Right ventricle myocardium inferior (tissue), 1 donor: ENCODE measurements around the gene SAMD10. TPM values are rescaled to one million over a fixed set of nuclear protein-coding genes. Genes with fewer than 3 reads are reported as not detected.
"Not testable (repeated sequence)": the region's sequence is repeated elsewhere in the genome, so short reads cannot be mapped to it uniquely, and the experiment has no call there.

Experiments
- ATAC-seq: fragments of 200-7000 bp; cut with Tn5 transposase; one replicate; pipeline ENCODE4 v1.9.1; 2020; ENCODE audit warnings: mild to moderate bottlenecking, moderate library complexity
- DNase-seq: peaks from one replicate; pipeline ENCODE4 v3.0.0; 2021; ENCODE audit errors: missing footprints
- intact Hi-C: fragments of 100-400 bp; cut with DNase I; formaldehyde crosslinking; loops from one replicate; pipeline ENCODE4 v1.11.0; 2022
- total RNA-seq: library from RNA; stranded (reverse); fragmentation: NEBNext Ultra II Directional; extraction: Animal tissue kit (Norgen Biotek cat#: 25700); gene quantifications from one replicate; pipeline ENCODE4 v1.2.1, GENCODE V29; 2021
- donor health status: DM: no; HTN: yes; CAD: no; lungs with severe emphysema.

Gene SAMD10
- total RNA-seq, 1 donor from 2014 or later: 5.7 TPM

DNA sequence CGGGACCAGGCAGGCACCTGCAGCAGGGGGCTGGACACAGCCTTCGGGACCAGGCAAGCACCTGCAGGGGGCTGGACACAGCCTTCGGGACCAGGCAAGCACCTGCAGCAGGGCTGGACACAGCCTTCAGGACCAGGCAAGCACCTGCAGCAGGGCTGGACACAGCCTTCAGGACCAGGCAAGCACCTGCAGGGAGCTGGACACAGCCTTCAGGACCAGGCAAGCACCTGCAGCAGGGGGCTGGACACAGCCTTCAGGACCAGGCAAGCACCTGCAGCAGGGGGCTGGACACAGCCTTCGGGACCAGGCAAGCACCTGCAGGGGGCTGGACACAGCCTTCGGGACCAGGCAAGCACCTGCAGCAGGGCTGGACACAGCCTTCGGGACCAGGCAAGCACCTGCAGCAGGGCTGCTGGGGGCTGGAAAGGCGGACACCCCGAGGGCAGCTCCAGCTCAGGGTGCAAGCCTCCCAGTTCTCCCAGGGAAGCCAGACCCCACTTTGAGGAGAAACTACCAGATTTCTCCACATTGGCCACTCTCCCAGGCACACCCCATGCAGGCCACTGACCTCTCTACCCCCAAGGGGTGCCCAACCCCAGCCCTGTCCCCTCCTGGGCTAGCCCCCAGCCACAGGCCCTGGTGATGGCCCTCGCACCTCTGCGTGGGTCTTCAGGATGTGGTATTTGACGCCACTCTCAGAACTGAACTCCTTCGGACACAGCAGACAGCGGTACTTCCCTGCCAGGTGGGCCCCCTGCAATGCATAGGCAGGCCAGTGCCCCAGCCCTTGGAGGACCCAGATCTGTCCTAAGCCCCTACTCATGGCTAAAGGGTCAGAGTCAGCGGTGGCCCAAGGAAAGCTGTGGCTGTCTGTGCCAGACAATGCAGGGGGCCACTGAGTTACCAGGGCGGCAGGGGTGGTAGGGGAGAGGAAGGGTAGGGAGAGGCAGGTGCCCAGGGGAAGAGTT lies 18.5 kb downstream of the SAMD10 start:
- ATAC-seq, intact Hi-C loops: not testable (repeated sequence)
- peak; percentile 27 for DNase-seq

DNA sequence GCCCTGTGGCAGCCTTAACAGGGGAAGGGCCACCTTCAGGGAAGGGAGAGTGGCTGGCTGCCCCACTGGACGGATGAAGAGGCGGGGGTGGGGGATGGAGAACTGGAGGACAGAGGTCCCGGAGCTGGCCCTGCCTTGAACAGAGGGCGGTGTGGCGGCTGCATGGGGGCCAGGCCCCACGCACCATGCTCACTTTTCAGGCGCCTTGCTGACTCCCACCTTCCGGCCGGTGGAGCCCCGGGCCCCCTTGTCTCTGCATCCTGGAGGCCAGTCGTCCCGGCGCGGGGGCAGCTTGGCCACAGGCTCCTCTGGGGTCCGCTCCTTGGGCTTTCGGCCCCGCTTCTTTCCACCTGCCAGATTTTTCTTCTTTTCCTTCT lies 19.8 kb downstream of the SAMD10 start:
- no peak for ATAC-seq
- intact Hi-C loops: no loop called here
- no peak for DNase-seq

DNA sequence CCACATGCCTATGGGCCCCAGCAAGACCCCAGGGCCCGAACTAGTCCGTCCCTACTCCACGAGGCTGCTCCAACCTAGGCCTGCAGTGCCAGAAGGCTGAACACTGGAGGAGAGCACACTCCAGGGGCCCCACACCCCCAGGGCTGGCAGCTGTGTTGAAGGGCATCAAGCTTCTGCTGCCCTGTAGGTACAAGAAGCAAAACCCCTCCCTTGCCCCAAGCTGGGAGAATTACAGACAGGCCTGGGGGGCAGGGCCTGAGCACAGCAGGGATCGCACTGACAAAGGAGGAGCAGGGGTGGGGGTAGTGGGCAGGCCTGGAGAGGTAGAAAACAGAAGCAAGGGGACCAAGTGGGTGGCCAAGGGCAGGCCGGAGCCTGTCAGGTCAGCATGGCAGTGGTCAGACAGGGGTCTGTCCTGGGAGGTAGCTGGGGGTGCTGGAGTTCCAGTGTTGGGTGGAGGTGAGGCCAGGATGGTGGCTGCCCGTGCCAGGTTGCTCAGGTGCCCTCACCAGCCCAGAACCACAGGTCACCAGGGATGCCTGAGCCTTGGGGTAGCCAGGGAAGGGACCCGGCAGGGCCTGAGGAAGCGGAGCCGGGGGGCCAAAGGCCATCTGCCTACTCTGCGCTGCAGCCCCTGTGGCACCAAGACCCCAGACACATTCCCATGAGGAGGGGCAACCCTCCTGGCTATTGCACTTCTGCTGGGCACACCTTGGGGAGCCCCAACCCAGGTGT lies 20.3 kb downstream of the SAMD10 start:
- DNase-seq (no peak), ATAC-seq (no peak)
- intact Hi-C loops: no loop called here

DNA sequence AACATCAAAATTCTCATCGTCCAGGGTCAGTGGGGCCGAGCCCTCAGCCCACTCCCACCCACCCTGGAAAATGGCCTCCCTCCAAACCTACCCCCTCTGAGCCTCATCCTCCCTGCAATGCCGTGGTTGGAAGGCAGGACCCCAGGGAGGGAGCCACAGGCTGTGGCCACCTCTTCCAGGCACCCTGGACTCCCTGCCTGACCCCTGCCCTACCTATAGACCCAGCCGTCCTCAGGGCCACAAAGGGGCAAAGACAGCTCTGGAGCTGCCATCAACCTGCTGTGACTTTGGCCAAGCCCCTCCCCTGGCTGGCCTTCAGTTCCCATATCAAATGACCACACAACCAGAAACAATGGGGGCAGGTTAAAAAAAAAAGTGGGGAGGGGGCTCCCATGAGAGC lies 21.0 kb downstream of the SAMD10 start:
- intact Hi-C loops: no loop called here
- ATAC-seq: no peak
- no peak for DNase-seq

DNA sequence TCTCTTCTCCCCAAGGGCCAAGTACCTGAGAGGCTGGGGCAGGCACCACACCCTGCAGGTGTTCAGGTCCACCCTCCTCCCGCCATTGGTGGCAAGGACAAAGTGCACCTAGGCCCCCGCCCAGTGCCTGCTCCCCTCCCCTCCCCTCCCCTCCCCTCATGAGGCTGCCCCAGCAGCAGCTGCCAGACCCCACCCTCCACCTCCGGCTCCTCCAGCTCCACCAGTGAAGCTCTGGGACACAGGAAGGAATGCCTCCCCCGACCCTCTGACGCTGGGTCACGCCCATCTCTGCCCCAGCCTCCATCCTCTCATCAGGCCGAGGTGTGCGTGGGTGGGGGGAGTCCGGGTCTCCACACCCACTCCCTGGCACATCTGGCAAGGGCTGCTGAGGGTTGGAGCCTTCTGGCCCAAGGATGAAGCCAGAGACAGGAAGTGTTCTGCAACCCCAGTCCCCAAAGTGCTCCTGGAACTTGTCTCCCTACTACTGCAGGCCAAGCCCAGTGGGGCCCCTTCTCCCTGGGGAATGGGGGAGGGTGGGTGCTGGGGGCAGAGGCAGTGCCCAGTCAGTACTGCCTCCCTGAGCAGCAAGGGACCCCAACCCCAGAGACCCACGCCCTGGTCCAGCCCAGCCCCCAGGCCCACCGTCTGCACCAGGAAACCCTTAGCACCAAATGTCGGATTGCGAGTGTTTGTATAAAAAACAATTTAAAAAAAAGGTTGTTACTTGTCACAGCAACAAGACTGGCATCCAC lies 21.6 kb downstream of the SAMD10 start:
- DNase-seq (no peak), ATAC-seq (no peak)
- intact Hi-C loops: no loop called here

DNA sequence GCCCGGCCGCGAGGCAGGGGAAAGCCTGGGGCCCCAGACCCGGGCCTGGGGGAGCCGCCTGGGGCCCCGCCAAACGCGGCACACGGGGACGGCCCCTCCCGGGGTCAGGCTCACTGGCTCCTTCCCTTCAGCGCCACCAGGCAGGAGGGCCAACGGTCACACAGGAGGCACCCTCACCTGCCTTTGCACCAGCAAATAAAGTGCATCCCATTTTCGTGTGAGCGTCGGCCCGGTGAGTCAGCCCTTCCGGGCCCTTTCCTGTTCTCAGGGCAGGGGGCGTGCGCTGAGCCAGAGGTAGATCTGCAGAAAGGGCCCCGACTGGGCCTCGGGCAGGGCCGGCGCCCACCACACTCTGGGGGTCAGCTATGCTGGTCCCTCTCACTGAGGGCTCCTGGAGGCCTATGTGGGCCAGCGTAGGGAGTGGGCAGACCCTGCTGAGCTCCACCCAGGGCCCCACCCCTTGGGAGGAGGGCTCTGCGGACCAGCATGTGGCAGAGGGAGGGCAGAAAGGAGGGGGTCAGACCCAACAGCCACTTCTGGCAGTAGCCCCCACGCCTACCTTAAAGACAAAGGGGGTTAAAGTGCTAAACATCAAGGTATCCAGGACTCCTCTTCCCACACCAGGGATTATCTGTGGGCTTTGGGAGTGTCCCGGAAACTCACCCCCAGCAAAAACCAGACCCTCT lies 22.3 kb downstream of the SAMD10 start:
- DNase-seq (no peak), ATAC-seq (peak; percentile 60)
- intact Hi-C loops: no loop called here

DNA sequence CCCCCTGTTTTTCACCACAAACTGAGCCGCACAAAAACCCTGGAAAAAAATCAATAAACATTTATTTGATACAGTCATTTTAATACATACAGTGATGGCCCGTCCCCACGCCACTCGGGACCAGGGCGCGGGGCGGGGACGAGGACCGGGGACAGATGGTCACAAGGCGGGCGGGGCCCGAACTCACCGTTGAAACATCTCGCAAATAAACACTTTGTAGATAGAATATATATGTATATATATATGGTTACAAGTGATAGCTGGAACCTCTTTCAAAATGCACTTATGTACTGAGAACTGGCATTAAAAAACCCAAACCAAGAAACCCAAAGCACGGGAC lies 22.8 kb downstream of the SAMD10 start:
- ATAC-seq (no peak), DNase-seq (no peak)
- intact Hi-C loops: no loop called here

DNA sequence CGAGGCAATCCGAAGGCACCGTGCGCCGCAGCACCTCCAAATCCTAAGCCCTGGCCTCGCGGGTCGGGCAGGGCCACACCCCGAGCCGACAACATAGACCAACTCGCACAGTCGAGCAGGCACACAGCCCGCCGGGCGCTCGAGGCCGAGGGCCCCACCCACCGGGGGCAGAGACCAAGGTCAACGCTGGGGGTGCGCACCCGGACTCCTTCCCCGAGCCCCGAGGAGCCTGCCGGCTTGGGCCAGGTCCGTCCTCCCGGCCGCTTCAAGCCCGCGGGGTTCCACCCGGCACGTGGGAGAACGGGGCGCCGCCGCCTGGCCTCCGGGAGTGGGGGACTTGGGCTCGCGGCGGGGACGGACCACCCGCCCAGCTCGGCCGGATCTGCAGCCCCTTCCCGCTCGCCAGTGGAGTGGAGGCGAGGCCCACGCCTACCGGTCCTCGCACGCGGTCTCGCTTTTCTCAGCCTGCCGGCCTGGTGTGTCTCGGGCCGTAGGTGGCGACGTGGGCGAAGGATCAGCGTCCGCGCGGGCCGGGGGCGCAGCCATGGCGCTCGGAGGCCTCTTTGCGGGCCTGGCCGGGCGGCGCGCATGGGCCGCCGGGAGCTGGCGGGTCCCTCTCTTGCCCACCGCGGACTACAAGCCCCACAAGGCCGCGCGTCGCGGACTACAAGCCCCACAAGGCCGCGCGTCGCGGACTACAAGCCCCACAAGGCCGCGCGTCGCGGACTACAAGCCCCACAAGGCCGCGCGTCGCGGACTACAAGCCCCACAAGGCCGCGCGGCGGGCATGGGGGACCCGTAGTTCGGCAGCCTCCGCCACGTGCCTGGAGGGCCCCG lies 23.4 kb downstream of the SAMD10 start, which contains the start of gene UCKL1:
UCKL1 (minus strand) TSS at position 590 of the 837 bp plus-strand sequence; CDS start at position 546, 44 bp downstream.
- intact Hi-C loops: no loop called here
- peak; percentile 87 for ATAC-seq
- DNase-seq: peak; percentile 97

DNA sequence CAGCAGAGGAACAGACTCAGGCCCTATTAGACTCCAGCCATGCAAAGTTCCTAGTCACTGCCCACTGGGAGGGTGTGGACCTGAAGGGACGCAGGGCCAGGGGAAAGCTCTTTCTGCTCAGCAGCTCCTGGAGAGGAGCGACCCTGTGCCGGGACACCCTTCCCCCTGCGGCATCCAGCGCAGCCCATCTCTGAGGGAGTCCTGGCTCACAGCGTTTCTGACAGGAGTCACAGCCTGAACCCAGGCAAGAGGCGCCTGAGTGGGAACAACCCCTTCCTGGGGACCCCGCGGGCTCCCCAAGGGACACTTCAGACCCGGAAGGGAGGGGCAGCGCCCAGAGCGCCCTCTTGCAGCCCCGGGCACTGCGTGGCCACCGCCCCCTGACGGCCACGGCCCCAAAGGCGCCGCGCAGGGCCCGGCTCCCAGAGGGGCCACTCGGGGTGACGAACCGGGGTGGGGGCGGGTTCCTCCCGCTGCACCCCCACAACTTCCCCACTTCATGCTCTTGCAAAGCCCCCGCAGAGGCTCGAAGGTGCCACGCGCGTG lies 24.1 kb downstream of the SAMD10 start:
- ATAC-seq: peak; percentile 21
- intact Hi-C loops: no loop called here
- DNase-seq: peak; percentile 83

DNA sequence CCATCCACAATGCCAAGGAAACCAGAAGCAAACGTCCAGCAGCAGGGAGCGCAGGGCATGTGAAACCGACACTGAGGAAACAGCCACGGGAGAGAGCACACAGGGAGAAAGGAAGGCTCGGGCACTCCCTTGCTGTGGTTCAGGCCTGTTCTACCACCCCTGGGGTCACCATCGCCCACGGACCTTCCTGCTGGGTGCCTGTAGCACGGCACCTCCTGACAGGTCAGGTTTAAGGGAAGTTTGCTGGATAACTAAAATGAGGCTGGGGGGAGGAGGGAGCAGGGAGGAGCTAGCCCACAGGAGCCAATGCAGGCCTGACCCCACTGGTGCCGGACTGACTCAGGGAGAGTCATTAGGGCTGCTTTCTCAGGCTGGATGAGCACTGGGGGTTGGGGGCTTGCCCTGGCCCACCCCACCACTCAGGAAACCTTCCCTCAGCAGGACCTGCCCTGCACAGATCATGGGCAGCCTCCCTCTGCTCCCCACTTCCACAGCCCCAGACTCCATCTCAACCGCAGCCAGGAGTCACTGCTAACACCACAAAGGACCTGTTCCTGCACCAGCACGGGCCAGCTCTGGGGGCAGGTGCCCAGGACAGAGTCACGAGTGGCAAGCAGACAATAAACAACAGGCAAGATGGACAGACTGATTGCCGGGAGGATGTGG lies 25.5 kb downstream of the SAMD10 start:
- DNase-seq: no peak
- intact Hi-C loops: no loop called here
- ATAC-seq: no peak

DNA sequence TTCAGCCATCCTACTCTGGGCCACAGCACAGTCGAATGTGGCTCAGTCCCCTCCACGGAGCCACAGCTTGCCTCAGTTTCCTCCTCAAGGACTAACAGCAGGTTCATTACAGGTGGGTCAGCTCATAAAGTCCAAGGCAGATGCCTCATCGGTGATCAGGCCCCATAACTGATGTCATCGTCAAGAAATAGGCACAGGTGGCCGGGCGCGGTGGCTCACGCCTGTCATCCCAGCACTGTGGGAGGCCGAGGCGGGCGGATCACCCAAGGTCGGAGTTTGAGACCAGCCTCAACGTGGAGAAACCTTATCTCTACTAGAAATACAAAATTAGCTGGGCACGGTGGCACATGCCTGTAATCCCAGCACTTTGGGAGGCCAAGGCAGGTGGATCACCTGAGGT lies 26.7 kb downstream of the SAMD10 start:
- intact Hi-C loops: no loop called here
- DNase-seq (no peak), ATAC-seq (no peak)

DNA sequence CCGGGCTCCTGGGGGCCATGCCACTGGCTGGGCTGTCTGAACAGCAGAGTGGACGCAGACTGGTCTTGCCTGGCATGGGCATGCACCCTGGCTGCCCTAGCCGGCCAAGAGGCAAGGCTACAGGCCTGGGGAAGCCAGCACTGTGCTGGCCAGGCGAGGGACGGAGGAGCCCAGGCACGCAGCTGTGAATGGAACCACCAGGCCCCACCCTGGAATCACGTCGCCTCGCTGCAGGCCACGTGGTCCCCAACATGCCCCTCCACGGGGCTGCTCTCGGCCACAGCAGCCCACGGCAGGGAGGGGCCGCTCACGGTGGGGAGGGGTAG lies 27.3 kb downstream of the SAMD10 start:
- intact Hi-C loops: no loop called here
- DNase-seq: no peak
- no peak for ATAC-seq

DNA sequence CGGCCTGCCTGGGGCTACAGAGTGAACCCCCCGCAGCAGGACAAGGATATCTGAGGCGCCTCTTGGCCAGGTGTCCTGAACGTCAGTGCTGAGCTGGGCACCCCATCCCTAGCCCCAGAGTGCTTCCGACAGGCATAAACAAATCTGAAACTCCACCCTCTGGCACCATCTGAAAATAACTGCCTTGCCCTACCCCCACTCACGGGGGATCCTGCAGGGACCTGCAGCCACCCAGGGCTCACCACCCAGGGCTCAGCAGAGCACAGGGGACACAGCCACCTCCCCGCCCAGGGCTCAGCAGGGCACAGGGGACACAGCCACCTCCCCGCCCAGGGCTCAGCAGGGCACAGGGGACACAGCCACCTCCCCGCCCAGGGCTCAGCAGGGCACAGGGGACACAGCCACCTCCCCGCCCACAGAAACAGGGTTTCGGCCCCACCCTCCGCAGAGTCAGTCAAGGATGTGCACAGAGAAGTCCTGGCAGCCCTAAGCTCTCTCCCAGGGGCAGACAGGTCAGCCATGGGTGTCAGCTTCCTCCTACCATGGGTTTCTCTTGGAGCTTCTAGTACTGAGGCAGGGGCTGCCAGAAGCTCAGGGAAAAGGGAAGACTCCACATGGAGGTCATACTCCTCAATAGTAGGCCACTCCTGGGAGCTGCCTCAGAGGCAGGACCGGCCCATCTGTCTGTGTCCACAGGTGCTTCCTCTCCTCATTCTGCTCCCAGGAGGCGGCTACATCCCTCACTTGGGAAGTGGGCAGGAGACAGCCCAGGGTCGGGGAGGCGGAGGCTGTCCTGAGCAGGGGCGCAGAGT lies 27.8 kb downstream of the SAMD10 start:
- peak; percentile 3 for ATAC-seq
- DNase-seq: no peak
- intact Hi-C loops: loop anchor here (1.0 kb wide), 1 partner anchor 20 kb away; no protein-coding TSS in a partner anchor

DNA sequence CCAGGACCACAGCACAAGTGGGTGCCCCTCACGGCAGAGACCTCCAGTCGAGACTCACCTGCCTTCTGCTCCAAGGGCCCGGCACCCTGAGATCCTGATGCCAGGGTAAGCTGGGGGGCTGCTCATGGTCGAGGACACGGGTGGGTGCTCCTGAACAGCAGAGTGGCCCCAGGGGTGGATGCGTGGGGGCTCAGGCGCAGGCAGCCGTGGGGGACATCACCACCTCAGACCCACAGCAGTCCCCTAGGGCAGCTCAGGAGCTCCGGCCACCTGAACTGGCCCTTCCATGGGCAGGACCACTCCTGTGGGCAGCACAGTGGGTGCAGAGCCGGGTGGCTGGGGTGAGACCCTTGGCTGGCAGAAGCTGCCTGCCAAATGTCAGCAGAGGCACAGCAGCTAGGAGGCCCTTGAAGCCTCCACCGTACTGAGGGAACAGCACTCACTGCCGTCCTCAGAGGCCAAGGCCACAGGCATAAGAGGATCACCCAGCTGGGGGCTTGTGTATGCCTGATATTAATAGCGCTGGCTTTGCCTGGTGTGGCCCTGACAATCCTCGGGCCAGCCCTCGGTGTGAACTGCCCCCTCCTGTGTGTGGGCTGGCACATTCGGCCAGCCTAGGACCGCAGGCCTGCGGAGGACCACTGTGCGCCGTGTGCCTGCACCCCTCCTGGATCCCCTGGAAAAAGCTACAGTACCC lies 28.6 kb downstream of the SAMD10 start:
- DNase-seq (no peak), ATAC-seq (peak; percentile 37)
- intact Hi-C loops: loop anchor here (1.0 kb wide), 1 partner anchor 20 kb away; no protein-coding TSS in a partner anchor

DNA sequence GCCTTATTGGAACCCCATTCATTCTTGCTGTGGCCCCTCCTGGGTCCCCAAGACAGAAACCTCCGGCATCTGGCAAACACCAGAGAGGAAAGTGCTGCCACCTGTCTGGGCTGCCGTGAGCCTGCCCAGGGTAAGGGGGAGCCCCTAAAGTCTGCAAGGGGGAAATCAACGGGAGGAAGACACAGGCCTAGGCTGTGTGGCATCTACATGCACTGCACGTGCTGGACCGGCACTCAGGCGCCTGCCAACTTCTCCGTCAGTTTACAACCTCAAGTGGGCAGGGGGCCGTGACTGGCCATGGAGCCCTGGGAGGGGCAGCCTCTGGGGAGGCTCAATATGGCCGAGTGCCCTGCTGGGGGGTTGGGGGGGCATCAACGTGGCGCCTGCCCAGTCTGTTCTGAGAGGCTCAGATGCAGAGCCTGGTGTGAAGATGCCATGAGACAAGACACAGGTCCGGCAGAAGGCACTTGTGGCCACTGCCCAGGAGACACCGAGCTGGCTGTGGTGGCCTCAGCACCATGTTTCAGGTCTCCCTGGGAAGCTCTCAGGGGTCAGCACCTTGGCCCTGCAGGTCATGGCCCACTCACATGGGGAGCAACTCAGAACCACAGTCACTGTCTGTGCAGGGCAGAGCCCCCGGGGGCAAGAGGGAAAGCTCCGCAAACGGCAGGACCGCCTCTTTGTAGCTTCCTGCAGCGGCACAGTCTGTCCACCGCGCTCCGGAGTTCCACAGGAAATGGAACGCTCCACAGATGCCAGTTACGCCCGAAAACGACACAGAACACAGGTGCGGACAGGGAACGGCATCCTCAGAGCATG lies 31.6 kb downstream of the SAMD10 start:
- intact Hi-C loops: no loop called here
- ATAC-seq: no peak
- DNase-seq: peak; percentile 72
